Mesendoderm (in vitro differentiated cells): Measurements from ENCODE around the gene CMKLR1.

Source experiments
- DNase-seq: peaks from one replicate; pipeline ENCODE4 v3.0.0; 2013
- H2AK5ac ChIP-seq: 2 replicates; pipeline ENCODE4 v1.6.1; 2013; ENCODE audit warnings: low read length, inconsistent platforms
- H2BK120ac ChIP-seq: 2 replicates; pipeline ENCODE4 v1.6.1; 2013; ENCODE audit warnings: low read depth, mild to moderate bottlenecking, low read length, moderate library complexity, mixed read lengths
- H2BK15ac ChIP-seq: replicated peaks from 2 replicates; pipeline ENCODE4 v1.6.1; 2013; ENCODE audit warnings: low read depth, mild to moderate bottlenecking, moderate library complexity
- H2BK5ac ChIP-seq: 2 replicates; pipeline ENCODE4 v1.6.1; 2013; ENCODE audit warnings: low read length, inconsistent platforms
- H3K18ac ChIP-seq: 2 replicates; pipeline ENCODE4 v1.6.1; 2013; ENCODE audit warnings: mild to moderate bottlenecking, low read length, mixed read lengths
- H3K23ac ChIP-seq: one replicate; pipeline ENCODE4 v1.6.1; 2013; ENCODE audit warnings: low read length
- H3K27ac ChIP-seq: 2 replicates; pipeline ENCODE4 v1.5.1; 2013; ENCODE audit warnings: low read depth, mild to moderate bottlenecking, inconsistent platforms, low read length, moderate library complexity
- H3K27me3 ChIP-seq: 2 replicates; pipeline ENCODE4 v1.6.1; 2013; ENCODE audit warnings: low read length, control low read depth, mild to moderate bottlenecking, inconsistent platforms; ENCODE audit not compliant: insufficient read depth, poor library complexity
- H3K36me3 ChIP-seq: 2 replicates; pipeline ENCODE4 v1.6.1; 2013; ENCODE audit warnings: low read length, inconsistent platforms; ENCODE audit not compliant: control insufficient read depth, insufficient read depth
- H3K4ac ChIP-seq: one replicate; pipeline ENCODE4 v1.6.1; 2013; ENCODE audit warnings: low read depth, mild to moderate bottlenecking, low read length, moderate library complexity
- H3K4me1 ChIP-seq: 2 replicates; pipeline ENCODE4 v1.6.1; 2013; ENCODE audit warnings: low read depth, low read length, inconsistent platforms; ENCODE audit not compliant: control insufficient read depth
- H3K4me2 ChIP-seq: 2 replicates; pipeline ENCODE4 v1.6.1; 2013; ENCODE audit warnings: low read length
- H3K4me3 ChIP-seq: 2 replicates; pipeline ENCODE4 v1.5.1; 2013; ENCODE audit warnings: mild to moderate bottlenecking, low read length
- H3K56ac ChIP-seq: one replicate; pipeline ENCODE4 v1.6.1; 2013; ENCODE audit warnings: low read length
- H3K79me1 ChIP-seq: 2 replicates; pipeline ENCODE4 v1.6.1; 2013; ENCODE audit warnings: low read length, inconsistent platforms
- H3K79me2 ChIP-seq: 2 replicates; pipeline ENCODE4 v1.6.1; 2013; ENCODE audit warnings: mild to moderate bottlenecking, low read length; ENCODE audit not compliant: control insufficient read depth, insufficient read depth
- H3K9ac ChIP-seq: 2 replicates; pipeline ENCODE4 v1.6.1; 2013; ENCODE audit warnings: low read length, inconsistent platforms
- H4K5ac ChIP-seq: one replicate; pipeline ENCODE4 v1.6.1; 2013; ENCODE audit warnings: low read length
- H4K8ac ChIP-seq: one replicate; pipeline ENCODE4 v1.6.1; 2013; ENCODE audit warnings: low read depth, mild to moderate bottlenecking, control low read depth, low read length, moderate library complexity
- WGBS: extraction: QIAGEN DNeasy Blood & Tissue Kit; methylation state at CpG from one replicate; pipeline ENCODE4 v1.1.7; 2013; ENCODE audit warnings: low lambda C conversion rate, missing lambda C conversion rate; ENCODE audit not compliant: insufficient coverage; ENCODE audit errors: extremely low coverage; 5-methylcytosine and 5-hydroxymethylcytosine counted together

The CMKLR1 gene

DNA sequence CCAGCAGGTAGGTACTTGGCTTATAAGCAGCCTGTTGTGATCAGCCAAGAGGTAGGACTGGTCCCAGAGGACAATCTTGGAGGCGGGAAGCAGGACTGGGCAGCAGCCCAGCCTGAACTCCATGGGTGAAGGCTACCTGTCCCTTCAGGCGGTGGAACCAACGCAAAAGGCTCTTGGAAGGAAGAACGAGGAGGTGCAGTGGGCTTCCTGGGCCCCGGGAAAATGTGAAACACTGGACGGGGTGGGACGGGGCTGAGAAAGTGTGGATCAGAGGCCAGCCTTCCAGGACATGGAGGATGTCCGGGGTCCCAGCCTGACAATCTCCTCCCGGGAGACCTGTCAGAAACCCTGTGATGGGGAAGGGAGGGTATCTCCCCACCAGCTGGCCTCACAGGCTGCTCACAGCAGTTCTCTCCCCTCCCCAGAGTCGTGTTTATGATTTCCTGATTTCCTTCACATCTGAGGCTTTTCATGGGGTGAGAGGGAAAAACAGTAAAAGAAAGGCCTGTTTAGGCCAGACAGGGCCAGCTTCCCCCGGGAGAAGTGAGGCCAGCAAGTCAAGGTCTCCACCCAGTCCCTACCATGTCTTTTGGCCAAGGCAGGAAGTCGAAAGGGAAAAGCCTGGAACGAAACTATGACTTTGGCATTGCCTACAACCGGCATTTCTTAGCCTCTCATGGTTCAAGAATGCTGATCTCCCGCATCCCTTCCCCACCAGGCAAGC lies 11.3 kb downstream of the CMKLR1 start:
- Histone ChIP-seq H2AK5ac (no peak overlapping the region), H3K4me1 (no peaks in the 10 kb centered on the region), H3K23ac (no peak overlapping the region), H3K36me3 (no peaks in the 10 kb centered on the region), H2BK120ac (no peak overlapping the region), H2BK15ac (no peak overlapping the region), H4K5ac (no peak overlapping the region), H3K79me2 (no peaks in the 10 kb centered on the region), H3K56ac (no peak overlapping the region), H3K27me3 (no peaks in the 10 kb centered on the region), H3K18ac (no peak overlapping the region), H3K4ac (no peak overlapping the region), H4K8ac (no peak overlapping the region), H3K27ac (no peak overlapping the region), H3K4me2 (no peak overlapping the region), H3K4me3 (no peak overlapping the region), H2BK5ac (no peak overlapping the region), H3K79me1 (no peaks in the 10 kb centered on the region), H3K9ac (no peak overlapping the region)
- no peak for DNase-seq
- no CpG with 5 or more reads among the region's 15 CpGs for WGBS

DNA sequence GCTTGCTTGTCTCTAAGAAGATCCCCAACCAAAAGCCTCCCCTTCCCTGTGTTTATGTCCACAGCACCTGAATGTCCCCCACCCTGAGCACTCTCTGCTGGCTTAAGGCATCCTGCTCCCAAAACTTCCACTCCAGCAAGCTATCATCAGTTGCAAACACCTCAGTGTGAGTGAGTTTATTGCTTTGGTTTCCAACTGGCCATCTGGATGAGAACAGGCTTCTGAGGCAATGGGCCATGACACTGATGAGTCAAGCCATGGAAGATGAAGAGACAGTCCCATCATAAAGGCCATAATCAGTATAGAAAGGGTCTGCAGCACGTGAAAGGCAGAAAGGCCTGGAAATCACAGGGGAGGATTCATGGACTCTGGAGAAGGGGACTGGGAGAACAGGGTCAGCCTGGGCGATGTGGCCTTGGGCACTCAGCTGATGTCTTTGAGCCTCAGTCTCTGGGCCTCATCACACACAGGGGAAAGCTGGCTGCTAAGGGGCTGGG lies 12.8 kb downstream of the CMKLR1 start:
- no peak overlapping the region for H2BK120ac ChIP-seq
- H2BK15ac ChIP-seq, result no peak overlapping the region
- no CpG with 5 or more reads among the region's 2 CpGs for WGBS

DNA sequence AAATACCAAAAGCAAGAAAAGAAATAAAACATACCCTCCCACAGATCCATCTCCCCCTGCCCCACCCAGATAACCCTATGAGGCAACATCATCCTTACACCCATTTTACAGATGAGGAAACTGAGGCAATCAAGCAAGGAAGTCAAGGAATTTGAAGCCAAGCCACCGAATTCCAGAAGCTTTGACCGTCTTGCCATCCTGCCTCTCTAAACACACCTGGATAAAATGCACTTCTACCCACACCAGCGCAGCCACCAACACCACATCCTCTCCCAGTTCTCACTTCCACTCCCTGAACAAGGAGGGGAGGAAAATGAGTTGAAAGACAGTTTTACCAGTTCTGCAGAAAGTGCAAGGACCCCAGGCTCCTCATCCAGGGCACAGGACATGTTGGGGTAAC lies 13.6 kb downstream of the CMKLR1 start:
- Histone ChIP-seq H3K27ac (no peak overlapping the region), H3K36me3 (no peaks in the 10 kb centered on the region), H3K23ac (no peak overlapping the region), H3K4me2 (no peak overlapping the region), H3K56ac (no peak overlapping the region), H3K79me1 (no peaks in the 10 kb centered on the region), H3K4me1 (peaks cover 4% of the 10 kb centered on the region), H2BK15ac (no peak overlapping the region), H2BK5ac (no peak overlapping the region), H3K27me3 (no peaks in the 10 kb centered on the region), H4K5ac (no peak overlapping the region), H3K9ac (no peak overlapping the region), H3K4me3 (no peak overlapping the region), H2BK120ac (no peak overlapping the region), H4K8ac (no peak overlapping the region), H3K79me2 (no peaks in the 10 kb centered on the region), H3K4ac (no peak overlapping the region), H3K18ac (no peak overlapping the region), H2AK5ac (no peak overlapping the region)
- WGBS, result no CpG with 5 or more reads among the region's 3 CpGs
- DNase-seq, result no peak

More for the DNA sequence above, 12.8 kb downstream of the CMKLR1 start:
- Histone ChIP-seq H3K4me1 (no peaks in the 10 kb centered on the region), H4K8ac (no peak overlapping the region), H3K9ac (no peak overlapping the region), H3K79me2 (no peaks in the 10 kb centered on the region), H2AK5ac (no peak overlapping the region), H3K4ac (no peak overlapping the region), H3K27me3 (no peaks in the 10 kb centered on the region), H2BK5ac (no peak overlapping the region), H3K56ac (no peak overlapping the region), H3K79me1 (no peaks in the 10 kb centered on the region), H3K18ac (no peak overlapping the region), H3K4me2 (no peak overlapping the region), H4K5ac (no peak overlapping the region), H3K4me3 (no peak overlapping the region), H3K27ac (no peak overlapping the region), H3K23ac (no peak overlapping the region), H3K36me3 (no peaks in the 10 kb centered on the region)
- DNase-seq, result no peak

- H2AK5ac ChIP-seq, result no peak overlapping the region
- H3K18ac ChIP-seq, result no peak overlapping the region
These were observed 14.1 kb downstream of the CMKLR1 start for GRCh38 chr12:108325018-108325358.

GRCh38 chr12:108324351-108325017 lies 14.6 kb downstream of the CMKLR1 start:
- no peaks in the 10 kb centered on the region for H3K79me2 ChIP-seq
- WGBS, result no CpG with 5 or more reads among the region's 8 CpGs
- no peak overlapping the region for H2BK5ac ChIP-seq
- H3K79me1 ChIP-seq, result no peaks in the 10 kb centered on the region
- H2AK5ac ChIP-seq, result no peak overlapping the region
- H3K4me1 ChIP-seq, result peaks cover 4% of the 10 kb centered on the region
- no peak overlapping the region for H3K56ac ChIP-seq
- H3K18ac ChIP-seq, result no peak overlapping the region
- H4K5ac ChIP-seq, result no peak overlapping the region
- H3K27ac ChIP-seq, result no peak overlapping the region
- DNase-seq, result no peak
- no peak overlapping the region for H2BK120ac ChIP-seq
- H3K4me3 ChIP-seq, result no peak overlapping the region
- H2BK15ac ChIP-seq, result no peak overlapping the region
- H3K4ac ChIP-seq, result no peak overlapping the region
- no peak overlapping the region for H4K8ac ChIP-seq
- no peak overlapping the region for H3K23ac ChIP-seq
- no peaks in the 10 kb centered on the region for H3K36me3 ChIP-seq
- H3K27me3 ChIP-seq, result no peaks in the 10 kb centered on the region
- H3K9ac ChIP-seq, result no peak overlapping the region
- no peak overlapping the region for H3K4me2 ChIP-seq

More at GRCh38 chr12:108325018-108325358, 14.1 kb downstream of the CMKLR1 start:
- Histone ChIP-seq H3K4me2 (no peak overlapping the region), H3K4me1 (peaks cover 4% of the 10 kb centered on the region), H3K4me3 (no peak overlapping the region), H3K27me3 (no peaks in the 10 kb centered on the region), H3K79me1 (no peaks in the 10 kb centered on the region), H3K79me2 (no peaks in the 10 kb centered on the region), H2BK15ac (no peak overlapping the region), H2BK120ac (no peak overlapping the region), H3K4ac (no peak overlapping the region), H4K5ac (no peak overlapping the region), H4K8ac (no peak overlapping the region), H3K36me3 (no peaks in the 10 kb centered on the region), H3K27ac (no peak overlapping the region), H3K56ac (no peak overlapping the region), H3K23ac (no peak overlapping the region), H2BK5ac (no peak overlapping the region), H3K9ac (no peak overlapping the region)
- WGBS, result no CpG with 5 or more reads among the region's 5 CpGs
- no peak for DNase-seq
